GDM1 (cell line): ENCODE measurements around the gene SHC2.
"Not testable (repeated sequence)": the region's sequence is repeated elsewhere in the genome, so short reads cannot be mapped to it uniquely, and the experiment has no call there.

ENCODE experiments used
- DNase-seq: peaks from one replicate; lab custom pipeline; 2025; lab: John Stamatoyannopoulos, UW

SHC2 gene

GRCh38 chr19:444677-445210 is 16.1 kb downstream of the SHC2 start:
- DNase-seq: no peak

- DNase-seq: no peak
Measured at GRCh38 chr19:443005-443404, 17.8 kb downstream of the SHC2 start.

- DNase-seq: no peak
Measured at GRCh38 chr19:442085-442484, 18.7 kb downstream of the SHC2 start.

GRCh38 chr19:441213-441836 is 19.5 kb downstream of the SHC2 start:
- DNase-seq: no peak

GRCh38 chr19:440391-441212 is 20.2 kb downstream of the SHC2 start:
- no peak for DNase-seq

GRCh38 chr19:439167-439900 is 21.5 kb downstream of the SHC2 start:
- no peak for DNase-seq

- DNase-seq: no peak
Measured at GRCh38 chr19:438416-438958, 22.3 kb downstream of the SHC2 start.

- no peak for DNase-seq
Measured at GRCh38 chr19:437041-437440, 23.8 kb downstream of the SHC2 start.

- no peak for DNase-seq
Measured at GRCh38 chr19:436413-436950, 24.4 kb downstream of the SHC2 start.

GRCh38 chr19:435707-436412 is 25.0 kb downstream of the SHC2 start:
- DNase-seq: no peak

GRCh38 chr19:435056-435706 is 25.7 kb downstream of the SHC2 start:
- no peak for DNase-seq

- no peak for DNase-seq
Measured at GRCh38 chr19:434152-434960, 26.5 kb downstream of the SHC2 start.

GRCh38 chr19:430701-431100 is 30.1 kb downstream of the SHC2 start:
- DNase-seq: no peak

- no peak for DNase-seq
Measured at GRCh38 chr19:428149-428548, 32.7 kb downstream of the SHC2 start.

- not testable (repeated sequence) for DNase-seq
Measured at GRCh38 chr19:427675-428074, 33.2 kb downstream of the SHC2 start.

GRCh38 chr19:426725-427445 is 33.9 kb downstream of the SHC2 start:
- DNase-seq: no peak

- DNase-seq: no peak
Measured at GRCh38 chr19:425056-425455, 35.8 kb downstream of the SHC2 start.

- DNase-seq: no peak
Measured at GRCh38 chr19:424546-424945, 36.3 kb downstream of the SHC2 start.

GRCh38 chr19:423691-424466 is 37.0 kb downstream of the SHC2 start:
- DNase-seq: no peak
